H1 (cell line): ENCODE results near the gene KRT85. TPM values are rescaled to one million over a fixed set of nuclear protein-coding genes. Genes with fewer than 3 reads are reported as not detected.

Experiments
- CBX5 ChIP-seq: fragments of 300-800, 300-1000 bp; sonication (generic); IDR thresholded peaks from 2 replicates; pipeline ENCODE4 v1.7.1; 2016; ENCODE audit warnings: antibody characterized with exemption, low read length, low read depth
- HDAC6 ChIP-seq: IDR thresholded peaks from one replicate; pipeline ENCODE4 v1.7.1; 2012; ENCODE audit warnings: low read depth, mild to moderate bottlenecking, inconsistent platforms, low read length, moderate library complexity
- POU5F1 ChIP-seq: IDR thresholded peaks from 2 replicates; pipeline ENCODE4 v1.6.1; 2011; ENCODE audit warnings: low read depth, mild to moderate bottlenecking, low read length, moderate library complexity
- SIRT6 ChIP-seq: IDR thresholded peaks from one replicate; pipeline ENCODE4 v1.7.1; 2012; ENCODE audit warnings: low read length, inconsistent platforms
- SP1 ChIP-seq: IDR thresholded peaks from 2 replicates; pipeline ENCODE4 v1.6.1; 2011; ENCODE audit warnings: low read depth, low read length
- SRF ChIP-seq: IDR thresholded peaks from 2 replicates; pipeline ENCODE4 v1.6.1; 2011; ENCODE audit warnings: mild to moderate bottlenecking, low read depth, low read length, moderate library complexity
- polyA plus RNA-seq, 7 experiments: library from polyadenylated mRNA; depleted of rRNA in 3 of 7; stranded (reverse) in 5 of 7; unstranded in 2 of 7; fragments of >200 nt in 5 of 7; fragments of 200-250 nt in 2 of 7; gene quantifications; 1 replicate in 5 of 7; 2 replicates in 1 of 7; 4 replicates in 1 of 7; pipeline versions ENCODE4 v1.2.1 to v1.2.3, GENCODE V29; 2011 to 2013; ENCODE audit warnings: missing spikeins in 2 of 7, mixed read lengths in 2 of 7
- total RNA-seq: library from RNA; stranded (reverse); fragmentation: NEBNext Ultra II Directional; extraction: Animal tissue kit (Norgen Biotek cat#: 25700); gene quantifications from 2 replicates; pipeline ENCODE4 v1.2.1, GENCODE V29; 2021

Gene KRT85
- total and polyA plus RNA-seq, 2 of the 8 experiments (the other 6 are each of a cell fraction or from before 2014, with no cell fraction given): not detected

DNA sequence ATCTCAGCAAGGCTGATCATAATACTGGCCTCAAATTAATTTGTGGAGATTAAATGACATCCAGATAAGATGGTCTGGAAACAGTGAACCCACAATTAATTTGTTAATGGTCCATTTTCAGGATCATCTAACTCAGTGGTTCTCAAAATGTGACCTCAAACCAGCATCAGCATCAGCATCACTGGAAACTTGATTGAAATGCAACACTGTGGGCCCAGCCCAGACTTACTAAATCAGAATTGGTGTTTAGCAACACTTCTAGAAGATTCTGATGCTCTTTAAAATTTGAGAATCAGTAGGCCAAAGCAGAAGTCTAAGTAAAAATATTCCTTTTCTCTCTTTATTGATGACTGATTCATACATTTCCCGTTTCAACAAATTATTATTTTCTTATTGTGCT lies 49.5 kb upstream of the KRT85 start (continued):
- TF ChIP-seq SP1: no peak
- TF ChIP-seq SRF: no peak
- TF ChIP-seq POU5F1: no peak
- no peak for TF ChIP-seq CBX5
- TF ChIP-seq SIRT6: no peak
- TF ChIP-seq HDAC6: no peak
